Keratinocyte (primary cell): Measurements from ENCODE around the gene NRARP. TPM values are rescaled to one million over a fixed set of nuclear protein-coding genes. Genes with fewer than 3 reads are reported as not detected.

Experiments
- DNase-seq: peaks from one replicate; pipeline ENCODE4 v3.0.0-alpha.2; 2011; ENCODE audit warnings: low read depth, missing footprints, low spot score
- FAIRE-seq: peaks from 2 replicates; lab custom pipeline; 2011; peaks lifted over from hg19 to GRCh38; lab: Jason Lieb, UNC
- H2AFZ ChIP-seq: 2 replicates; pipeline ENCODE4 v1.6.0; 2012; ENCODE audit warnings: low read length, control low read depth, inconsistent platforms; ENCODE audit not compliant: control insufficient read depth
- H3K27ac ChIP-seq: 2 replicates; pipeline ENCODE4 v1.5.1; 2011; ENCODE audit warnings: low read length; ENCODE audit not compliant: control insufficient read depth, insufficient read depth
- H3K27me3 ChIP-seq: 3 replicates; pipeline ENCODE4 v1.6.0; 2011; ENCODE audit warnings: low read length; ENCODE audit not compliant: control insufficient read depth, insufficient read depth; ENCODE audit errors: extremely low read depth
- H3K36me3 ChIP-seq, 2 experiments: 2 replicates in 1 of 2; 3 replicates in 1 of 2; pipeline ENCODE4 v1.5.1; 2011; ENCODE audit warnings: low read length in 2 of 2, mild to moderate bottlenecking in 1 of 2; ENCODE audit not compliant: control insufficient read depth in 2 of 2, insufficient read depth in 2 of 2; ENCODE audit errors: extremely low read depth in 1 of 2
- H3K4me1 ChIP-seq: 3 replicates; pipeline ENCODE4 v1.5.1; 2011; ENCODE audit warnings: low read length; ENCODE audit not compliant: control insufficient read depth, insufficient read depth; ENCODE audit errors: extremely low read depth
- H3K4me2 ChIP-seq: 3 replicates; pipeline ENCODE4 v1.6.0; 2011; ENCODE audit warnings: low read depth, low read length; ENCODE audit not compliant: control insufficient read depth, insufficient read depth; ENCODE audit errors: extremely low read depth
- H3K4me3 ChIP-seq, 3 experiments: fragments of 200-600 bp in 1 of 3; sonication (generic) in 1 of 3; 2 replicates in 2 of 3; 3 replicates in 1 of 3; pipeline ENCODE4 v1.5.1; 2011 to 2016; ENCODE audit warnings: low read length in 3 of 3, mild to moderate bottlenecking in 3 of 3, control low read depth in 2 of 3, inconsistent platforms in 1 of 3, low read depth in 1 of 3, mixed read lengths in 1 of 3, mixed run types in 1 of 3, moderate library complexity in 1 of 3; ENCODE audit not compliant: control insufficient read depth in 2 of 3, insufficient read depth in 2 of 3; ENCODE audit errors: extremely low read depth in 1 of 3
- H3K79me2 ChIP-seq: 2 replicates; pipeline ENCODE4 v1.6.0; 2012; ENCODE audit warnings: low read length; ENCODE audit not compliant: control insufficient read depth, insufficient read depth
- H3K9ac ChIP-seq: 3 replicates; pipeline ENCODE4 v1.6.0; 2011; ENCODE audit warnings: low read length; ENCODE audit not compliant: control insufficient read depth, insufficient read depth; ENCODE audit errors: extremely low read depth
- H3K9me1 ChIP-seq: 3 replicates; pipeline ENCODE4 v1.6.0; 2011; ENCODE audit warnings: low read length; ENCODE audit not compliant: control insufficient read depth, insufficient read depth; ENCODE audit errors: extremely low read depth
- H3K9me3 ChIP-seq: 2 replicates; pipeline ENCODE4 v1.5.1; 2012; ENCODE audit warnings: low read depth, low read length; ENCODE audit not compliant: control insufficient read depth
- H4K20me1 ChIP-seq: 3 replicates; pipeline ENCODE4 v1.6.0; 2011; ENCODE audit warnings: low read length; ENCODE audit not compliant: control insufficient read depth, insufficient read depth; ENCODE audit errors: extremely low read depth
- CTCF ChIP-seq, 3 experiments: IDR thresholded peaks in 1 of 3; conservative IDR thresholded peaks in 1 of 3; optimal IDR thresholded peaks in 1 of 3; 2 replicates in 2 of 3; 3 replicates in 1 of 3; pipeline versions ENCODE3 to v1.5.1; 2011; ENCODE audit warnings: low read length in 3 of 3, mild to moderate bottlenecking in 3 of 3, moderate library complexity in 2 of 3, control low read depth in 1 of 3, inconsistent platforms in 1 of 3; ENCODE audit not compliant: insufficient read depth in 2 of 3; ENCODE audit errors: extremely low read depth in 1 of 3
- EZH2 ChIP-seq: IDR thresholded peaks from one replicate; pipeline ENCODE4 v1.6.1; 2012; ENCODE audit warnings: inconsistent platforms, mild to moderate bottlenecking, low read length, moderate library complexity
- dilution Hi-C: fragments of 300-500 bp; cut with MboI; formaldehyde crosslinking; loops from one replicate; pipeline ENCODE4 v1.7.0; 2020; ENCODE audit warnings: low sequenced_read_pairs; ENCODE audit not compliant: extremely low pct_ligation_motif_present
- polyA plus RNA-seq, 5 experiments: library from polyadenylated mRNA; depleted of rRNA in 3 of 5; stranded (reverse) in 3 of 5; stranded (forward) in 1 of 5; unstranded in 1 of 5; fragments of >200 nt; gene quantifications; 1 replicate in 1 of 5; 2 replicates in 3 of 5; 3 replicates in 1 of 5; pipeline versions ENCODE4 v1.2.1 to v1.2.3, GENCODE V29; 2011 to 2012; ENCODE audit warnings: missing spikeins in 2 of 5, low read depth in 1 of 5, low replicate concordance in 1 of 5

Gene NRARP
- polyA plus RNA-seq, 1 donor (not counting 4 experiments of a cell fraction or from before 2014, with no cell fraction given): 2.4 TPM

- Histone ChIP-seq H3K9me1 (no peaks in the 10 kb centered on the region), H3K4me2 (no peak overlapping the region), H3K9me3 (no peaks in the 10 kb centered on the region), H2AFZ (no peak overlapping the region), H3K4me3 (no peak overlapping the region), H3K36me3 (no peaks in the 10 kb centered on the region), H3K27ac (no peak overlapping the region), H3K4me1 (no peaks in the 10 kb centered on the region), H3K27me3 (peaks cover 8% of the 10 kb centered on the region), H4K20me1 (no peaks in the 10 kb centered on the region), H3K9ac (no peak overlapping the region), H3K79me2 (no peaks in the 10 kb centered on the region)
- TF ChIP-seq EZH2: no peak
- TF ChIP-seq CTCF (optimal IDR thresholded peaks at IDR 0.05 in 1 of 3, IDR thresholded peaks at IDR 0.05 in 1 of 3, conservative IDR thresholded peaks at IDR 0.05 in 1 of 3; ENCODE audit: extremely low read depth in 1 of 3, insufficient read depth in 2 of 3, low read length in 3 of 3): no peak
- FAIRE-seq (no peak), DNase-seq (no peak)
- dilution Hi-C loops: no loop called here
These were observed 19.8 kb upstream of the NRARP start for GRCh38 chr9:137321726-137322361.

- H3K4me3 ChIP-seq: no peak overlapping the region
- DNase-seq: no peak
These were observed 18.7 kb upstream of the NRARP start for GRCh38 chr9:137320555-137321384.

More at GRCh38 chr9:137320555-137321384, 18.7 kb upstream of the NRARP start:
- peaks cover 16% of the 10 kb centered on the region for H3K27me3 ChIP-seq
- dilution Hi-C loops: no loop called here
- H2AFZ ChIP-seq: no peak overlapping the region
- H3K4me2 ChIP-seq: no peak overlapping the region
- no peak for FAIRE-seq
- TF ChIP-seq EZH2 (no peak), CTCF (optimal IDR thresholded peaks at IDR 0.05 in 1 of 3, IDR thresholded peaks at IDR 0.05 in 1 of 3, conservative IDR thresholded peaks at IDR 0.05 in 1 of 3; ENCODE audit: extremely low read depth in 1 of 3, insufficient read depth in 2 of 3, low read length in 3 of 3) (no peak)
- no peaks in the 10 kb centered on the region for H3K36me3 ChIP-seq
- no peak overlapping the region for H3K27ac ChIP-seq
- H4K20me1 ChIP-seq: no peaks in the 10 kb centered on the region
- H3K4me1 ChIP-seq: no peaks in the 10 kb centered on the region
- no peaks in the 10 kb centered on the region for H3K79me2 ChIP-seq
- H3K9me1 ChIP-seq: no peaks in the 10 kb centered on the region
- H3K9me3 ChIP-seq: no peaks in the 10 kb centered on the region
- H3K9ac ChIP-seq: no peak overlapping the region
